OCI-LY1 (cell line): Measurements from ENCODE around the gene PILRA.
"Not testable (repeated sequence)": the region's sequence is repeated elsewhere in the genome, so short reads cannot be mapped to it uniquely, and the experiment has no call there.

Experiments used
- H2AFZ ChIP-seq: fragments of 200-600 bp; sonication (generic), shearing (Covaris generic); 2 replicates; pipeline ENCODE4 v1.6.0; 2014; ENCODE audit warnings: antibody characterized with exemption, mild to moderate bottlenecking, low read length
- H3F3A ChIP-seq: fragments of 200-600 bp; sonication (generic), shearing (Covaris generic); 2 replicates; pipeline ENCODE4 v1.6.0; 2014; ENCODE audit warnings: mild to moderate bottlenecking, antibody characterized with exemption, low read length, moderate library complexity; ENCODE audit not compliant: insufficient read depth
- H3K27ac ChIP-seq: fragments of 200-600 bp; sonication (generic); 2 replicates; pipeline ENCODE4 v1.5.1; 2014; ENCODE audit warnings: low read length, mixed run types, mild to moderate bottlenecking, low read depth; ENCODE audit not compliant: poor library complexity, severe bottlenecking
- H3K27me3 ChIP-seq: fragments of 200-600 bp; sonication (generic); 2 replicates; pipeline ENCODE4 v1.6.0; 2014; ENCODE audit warnings: antibody characterized with exemption, mild to moderate bottlenecking, low read length, moderate library complexity; ENCODE audit not compliant: insufficient read depth
- H3K36me3 ChIP-seq: fragments of 200-600 bp; sonication (generic); 2 replicates; pipeline ENCODE4 v1.6.1; 2014; ENCODE audit warnings: mild to moderate bottlenecking, antibody characterized with exemption, low read length, moderate library complexity, mixed read lengths; ENCODE audit not compliant: insufficient read depth
- H3K4me1 ChIP-seq: fragments of 200-600 bp; sonication (generic); 2 replicates; pipeline ENCODE4 v1.5.1; 2014; ENCODE audit warnings: mild to moderate bottlenecking, low read length, moderate library complexity; ENCODE audit not compliant: insufficient read depth, severe bottlenecking
- H3K4me2 ChIP-seq: fragments of 200-600 bp; sonication (generic), shearing (Covaris generic); 2 replicates; pipeline ENCODE4 v1.6.1; 2014; ENCODE audit warnings: low read length
- H3K4me3 ChIP-seq: fragments of 200-600 bp; sonication (generic); 2 replicates; pipeline ENCODE4 v1.5.1; 2014; ENCODE audit warnings: low read length, low read depth, mild to moderate bottlenecking, mixed read lengths; ENCODE audit not compliant: poor library complexity, severe bottlenecking
- H3K79me2 ChIP-seq: fragments of 200-600 bp; shearing (Covaris generic); 2 replicates; pipeline ENCODE4 v1.6.1; 2016; ENCODE audit warnings: mixed run types, low read length, mixed read lengths; ENCODE audit not compliant: insufficient read depth
- H3K9ac ChIP-seq: fragments of 200-600 bp; sonication (generic), shearing (Covaris generic); 2 replicates; pipeline ENCODE4 v1.6.1; 2014; ENCODE audit warnings: mild to moderate bottlenecking, low read length, mixed read lengths
- H3K9me2 ChIP-seq: fragments of 200-600 bp; sonication (generic), shearing (Covaris generic); 2 replicates; pipeline ENCODE4 v1.6.1; 2014; ENCODE audit warnings: low read depth, mild to moderate bottlenecking, low read length, mixed read lengths
- H3K9me3 ChIP-seq: fragments of 200-600 bp; shearing (Covaris generic); 2 replicates; pipeline ENCODE4 v1.6.1; 2014; ENCODE audit warnings: low read length, mixed read lengths
- H4K20me1 ChIP-seq: fragments of 200-600 bp; sonication (generic), shearing (Covaris generic); 2 replicates; pipeline ENCODE4 v1.6.0; 2016; ENCODE audit warnings: mild to moderate bottlenecking, low read length; ENCODE audit not compliant: insufficient read depth
- CTCF ChIP-seq: fragments of 200-600 bp; sonication (generic), shearing (Covaris generic); IDR thresholded peaks from 2 replicates; pipeline ENCODE4 v1.5.1; 2017; ENCODE audit warnings: mild to moderate bottlenecking, antibody characterized with exemption, low read length, moderate library complexity, mixed read lengths
- EZH2 ChIP-seq: fragments of 200-600 bp; sonication (generic), shearing (Covaris generic); IDR thresholded peaks from 2 replicates; pipeline ENCODE4 v1.8.0; 2017; ENCODE audit warnings: borderline replicate concordance, mixed run types, mild to moderate bottlenecking, antibody characterized with exemption, low read length, moderate library complexity, mixed read lengths

The PILRA gene

GRCh38 chr7:100378114-100378755 is 4.9 kb downstream of the PILRA start:
- H3K27me3 ChIP-seq: peaks cover 15% of the 10 kb centered on the region; the same call in 1 of the 2 replicates
- H3K4me2 ChIP-seq: no peak overlapping the region
- TF ChIP-seq EZH2: no peak
- no peak for TF ChIP-seq CTCF

GRCh38 chr7:100380196-100380595 is 6.9 kb downstream of the PILRA start:
- TF ChIP-seq EZH2: no peak
- TF ChIP-seq CTCF: no peak
- no peaks in the 10 kb centered on the region for H3K4me1 ChIP-seq
- no peaks in the 10 kb centered on the region for H3K36me3 ChIP-seq
- H4K20me1 ChIP-seq: no peaks in the 10 kb centered on the region
- H2AFZ ChIP-seq: no peak overlapping the region
- H3K27me3 ChIP-seq: peaks cover 7% of the 10 kb centered on the region; the same call in 1 of the 2 replicates
- H3K4me3 ChIP-seq: no peak overlapping the region
- no peak overlapping the region for H3K9ac ChIP-seq
- H3K9me3 ChIP-seq: no peaks in the 10 kb centered on the region
- no peaks in the 10 kb centered on the region for H3K9me2 ChIP-seq
- no peaks in the 10 kb centered on the region for H3F3A ChIP-seq
- no peaks in the 10 kb centered on the region for H3K79me2 ChIP-seq
- no peak overlapping the region for H3K27ac ChIP-seq
- no peak overlapping the region for H3K4me2 ChIP-seq

More at GRCh38 chr7:100378114-100378755, 4.9 kb downstream of the PILRA start:
- H3K27ac ChIP-seq: no peak overlapping the region
- H3K4me3 ChIP-seq: no peak overlapping the region
- no peaks in the 10 kb centered on the region for H3F3A ChIP-seq
- H3K9me3 ChIP-seq: no peaks in the 10 kb centered on the region
- H3K9ac ChIP-seq: no peak overlapping the region
- no peaks in the 10 kb centered on the region for H3K9me2 ChIP-seq
- H3K36me3 ChIP-seq: no peaks in the 10 kb centered on the region
- no peaks in the 10 kb centered on the region for H3K4me1 ChIP-seq
- H2AFZ ChIP-seq: no peak overlapping the region
- no peaks in the 10 kb centered on the region for H4K20me1 ChIP-seq
- H3K79me2 ChIP-seq: no peaks in the 10 kb centered on the region

- H3K4me3 ChIP-seq, H2AFZ ChIP-seq, H3K4me2 ChIP-seq, H3K27me3 ChIP-seq, H3F3A ChIP-seq, H3K9me2 ChIP-seq, H3K4me1 ChIP-seq, H3K79me2 ChIP-seq, H3K9me3 ChIP-seq, H3K27ac ChIP-seq, H3K36me3 ChIP-seq, H4K20me1 ChIP-seq, H3K9ac ChIP-seq: not testable (repeated sequence)
Observed at GRCh38 chr7:100381531-100382233, 8.4 kb downstream of the PILRA start.

GRCh38 chr7:100382234-100382853 is 9.1 kb downstream of the PILRA start:
- H3K9me3 ChIP-seq, H3K36me3 ChIP-seq, H3K4me2 ChIP-seq, H4K20me1 ChIP-seq, H3K79me2 ChIP-seq, H3F3A ChIP-seq, H3K9ac ChIP-seq, H3K27me3 ChIP-seq, H2AFZ ChIP-seq, H3K27ac ChIP-seq, H3K4me1 ChIP-seq, H3K9me2 ChIP-seq, H3K4me3 ChIP-seq: not testable (repeated sequence)
